DND-41 (cell line): ENCODE data around the gene C1QL2.

Source experiments
- ATAC-seq: fragments of 200-7000 bp; cut with Tn5 transposase; 3 replicates; pipeline ENCODE4 v1.9.1; 2021; ENCODE audit warnings: low read depth; ENCODE audit not compliant: insufficient read depth
- DNase-seq: peaks from one replicate; pipeline ENCODE4 v3.0.0-alpha.2; 2020
- H2AFZ ChIP-seq: 2 replicates; pipeline ENCODE4 v1.6.0; 2012; ENCODE audit warnings: low read depth, low read length
- H3K27ac ChIP-seq: 2 replicates; pipeline ENCODE4 v1.5.1; 2012; ENCODE audit warnings: low read length, inconsistent platforms
- H3K27me3 ChIP-seq: fragments of 200-600 bp; sonication (generic); 2 replicates; pipeline ENCODE4 v1.6.0; 2012; ENCODE audit warnings: low read length, mild to moderate bottlenecking, inconsistent platforms; ENCODE audit not compliant: insufficient read depth, poor library complexity
- H3K36me3 ChIP-seq: 2 replicates; pipeline ENCODE4 v1.5.1; 2012; ENCODE audit warnings: low read length, inconsistent platforms; ENCODE audit not compliant: insufficient read depth
- H3K4me1 ChIP-seq: 2 replicates; pipeline ENCODE4 v1.5.1; 2012; ENCODE audit warnings: mild to moderate bottlenecking, low read length; ENCODE audit not compliant: insufficient read depth
- H3K4me2 ChIP-seq: 2 replicates; pipeline ENCODE4 v1.6.0; 2012; ENCODE audit warnings: mild to moderate bottlenecking, moderate library complexity, low read length, inconsistent platforms; ENCODE audit not compliant: insufficient read depth
- H3K4me3 ChIP-seq, 2 experiments: fragments of 200-600 bp in 1 of 2; shearing (Covaris generic) in 1 of 2; 2 replicates each; pipeline ENCODE4 v1.5.1; 2012 to 2016; ENCODE audit warnings: inconsistent platforms in 2 of 2, low read length in 2 of 2, mild to moderate bottlenecking in 2 of 2, low read depth in 1 of 2, moderate library complexity in 1 of 2
- H3K79me2 ChIP-seq: 2 replicates; pipeline ENCODE4 v1.6.0; 2012; ENCODE audit warnings: low read length, inconsistent platforms; ENCODE audit not compliant: insufficient read depth
- H3K9ac ChIP-seq: 2 replicates; pipeline ENCODE4 v1.6.0; 2012; ENCODE audit warnings: low read depth, mild to moderate bottlenecking, inconsistent platforms, low read length, moderate library complexity
- H3K9me3 ChIP-seq: 2 replicates; pipeline ENCODE4 v1.5.1; 2012; ENCODE audit warnings: low read length, moderate library complexity, mild to moderate bottlenecking, inconsistent platforms; ENCODE audit not compliant: insufficient read depth, severe bottlenecking
- H4K20me1 ChIP-seq: 2 replicates; pipeline ENCODE4 v1.6.0; 2012; ENCODE audit warnings: low read length; ENCODE audit not compliant: insufficient read depth
- EZH2 ChIP-seq: IDR thresholded peaks from 3 replicates; pipeline ENCODE4 v1.6.1; 2012; ENCODE audit warnings: borderline replicate concordance, low read depth, mild to moderate bottlenecking, moderate library complexity, low read length, inconsistent platforms; ENCODE audit not compliant: severe bottlenecking
- TF ChIP-seq, protein P1 (sequence below): IDR thresholded peaks from 2 replicates; pipeline ENCODE4 v1.5.1; 2012; ENCODE audit warnings: borderline replicate concordance, low read length, moderate library complexity, mild to moderate bottlenecking; ENCODE audit not compliant: poor library complexity, severe bottlenecking; ENCODE audit errors: extremely low read depth

The C1QL2 gene

DNA sequence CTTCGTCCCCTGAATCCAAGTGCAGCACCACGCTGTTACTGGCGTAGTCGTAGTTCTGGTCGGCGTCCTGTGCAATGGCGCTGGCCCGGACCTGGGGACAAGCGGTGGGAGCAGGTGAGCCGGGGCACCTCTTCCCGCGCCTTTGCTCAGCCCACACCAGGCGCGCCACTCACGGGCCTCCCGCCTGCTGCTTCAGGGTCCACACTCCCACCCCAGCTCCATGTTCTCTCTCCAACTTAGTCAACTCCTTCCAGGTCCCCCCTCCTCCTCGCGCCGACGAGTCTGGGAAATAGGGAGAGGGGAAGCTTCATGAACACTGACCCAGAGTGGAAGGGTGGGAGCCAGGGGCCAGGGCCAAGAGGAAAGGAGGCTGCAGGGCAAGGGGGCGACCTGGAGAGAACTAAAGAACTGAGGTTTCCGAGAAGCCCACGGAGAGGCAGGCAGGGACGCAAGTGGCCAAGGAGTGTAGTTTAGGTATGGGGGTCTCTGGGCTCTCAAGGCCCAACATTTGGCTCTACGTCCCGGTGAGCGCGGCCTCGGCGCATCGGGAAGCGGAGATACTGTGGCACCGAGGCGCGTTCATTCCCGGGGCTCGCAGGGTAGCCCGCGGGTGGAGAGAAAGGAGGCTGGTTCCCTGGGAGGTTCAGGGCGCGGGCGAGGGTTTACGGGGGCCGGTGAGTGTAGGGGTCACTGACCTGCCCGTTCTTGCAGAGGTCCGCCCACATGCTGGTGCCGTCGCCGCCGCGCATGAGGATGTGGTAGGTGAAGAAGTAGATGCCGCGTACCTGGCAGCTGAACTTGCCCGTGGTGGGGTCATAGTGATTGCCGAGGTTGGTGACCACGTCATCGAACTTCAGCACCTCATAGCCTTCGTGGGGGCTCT is 1.4 kb downstream of the C1QL2 start:
- Histone ChIP-seq H3K4me1 (no peaks in the 10 kb centered on the region), H3K4me3 (no peak overlapping the region), H3K9me3 (no peaks in the 10 kb centered on the region), H3K36me3 (no peaks in the 10 kb centered on the region), H3K4me2 (no peak overlapping the region), H4K20me1 (no peaks in the 10 kb centered on the region), H3K79me2 (no peaks in the 10 kb centered on the region), H3K9ac (no peak overlapping the region), H3K27ac (no peak overlapping the region), H3K27me3 (peaks cover 3% of the 10 kb centered on the region), H2AFZ (no peak overlapping the region)
- ATAC-seq = no peak
- TF ChIP-seq EZH2 = no peak
- TF ChIP-seq, protein P1, sequence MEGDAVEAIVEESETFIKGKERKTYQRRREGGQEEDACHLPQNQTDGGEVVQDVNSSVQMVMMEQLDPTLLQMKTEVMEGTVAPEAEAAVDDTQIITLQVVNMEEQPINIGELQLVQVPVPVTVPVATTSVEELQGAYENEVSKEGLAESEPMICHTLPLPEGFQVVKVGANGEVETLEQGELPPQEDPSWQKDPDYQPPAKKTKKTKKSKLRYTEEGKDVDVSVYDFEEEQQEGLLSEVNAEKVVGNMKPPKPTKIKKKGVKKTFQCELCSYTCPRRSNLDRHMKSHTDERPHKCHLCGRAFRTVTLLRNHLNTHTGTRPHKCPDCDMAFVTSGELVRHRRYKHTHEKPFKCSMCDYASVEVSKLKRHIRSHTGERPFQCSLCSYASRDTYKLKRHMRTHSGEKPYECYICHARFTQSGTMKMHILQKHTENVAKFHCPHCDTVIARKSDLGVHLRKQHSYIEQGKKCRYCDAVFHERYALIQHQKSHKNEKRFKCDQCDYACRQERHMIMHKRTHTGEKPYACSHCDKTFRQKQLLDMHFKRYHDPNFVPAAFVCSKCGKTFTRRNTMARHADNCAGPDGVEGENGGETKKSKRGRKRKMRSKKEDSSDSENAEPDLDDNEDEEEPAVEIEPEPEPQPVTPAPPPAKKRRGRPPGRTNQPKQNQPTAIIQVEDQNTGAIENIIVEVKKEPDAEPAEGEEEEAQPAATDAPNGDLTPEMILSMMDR = no peak
- DNase-seq = no peak

DNA sequence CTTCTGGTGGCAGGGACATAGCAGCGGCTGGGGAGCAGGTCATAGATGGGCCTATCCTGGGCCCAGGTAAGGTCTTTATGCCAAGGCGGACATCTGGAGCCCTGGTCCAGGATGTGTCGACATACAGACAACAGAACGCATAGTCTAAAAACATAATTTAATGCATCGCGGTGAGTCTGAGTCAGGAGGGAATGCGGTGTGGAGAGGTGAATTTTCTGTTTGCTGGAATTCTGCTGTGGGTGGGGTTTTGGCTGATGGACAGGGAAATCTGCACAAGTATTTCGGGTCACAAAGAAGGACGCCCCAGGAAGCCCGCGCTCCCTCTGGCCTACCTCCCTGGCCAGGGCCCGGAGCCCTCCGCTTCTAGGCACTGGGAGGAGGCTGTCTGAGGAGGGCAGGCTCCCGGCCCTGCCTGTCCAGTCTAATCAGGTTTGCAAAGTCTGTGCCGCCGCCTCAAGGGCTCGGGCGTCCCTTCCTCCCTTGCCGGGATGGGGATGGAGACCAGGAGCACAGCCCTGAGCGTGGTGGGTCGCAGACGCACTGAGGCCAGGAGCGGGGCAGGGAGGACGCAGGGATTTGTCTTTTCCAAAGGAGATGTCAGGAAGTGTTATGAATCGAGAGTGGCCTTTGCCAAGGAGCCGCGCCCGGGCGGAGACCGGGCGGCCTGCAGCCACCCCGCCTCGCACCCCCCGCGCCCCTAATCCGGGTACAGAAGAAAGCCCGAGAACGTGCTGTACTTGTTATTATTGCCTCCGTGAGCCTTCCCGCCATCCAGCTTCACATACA is 2.3 kb downstream of the C1QL2 start:
- H3K4me1 ChIP-seq = no peaks in the 10 kb centered on the region
- H2AFZ ChIP-seq = no peak overlapping the region
- H3K79me2 ChIP-seq = no peaks in the 10 kb centered on the region
- no peak for ATAC-seq
- H3K4me2 ChIP-seq = no peak overlapping the region
- DNase-seq = no peak
- no peak overlapping the region for H3K9ac ChIP-seq
- no peaks in the 10 kb centered on the region for H3K9me3 ChIP-seq
- no peak overlapping the region for H3K27ac ChIP-seq
- no peak for TF ChIP-seq EZH2
- TF ChIP-seq, protein P1 = no peak
- H3K36me3 ChIP-seq = no peaks in the 10 kb centered on the region
- peaks cover 6% of the 10 kb centered on the region for H3K27me3 ChIP-seq
- H4K20me1 ChIP-seq = no peaks in the 10 kb centered on the region
- H3K4me3 ChIP-seq = no peak overlapping the region

- no peak for ATAC-seq
- Histone ChIP-seq H3K27me3 (peaks cover 6% of the 10 kb centered on the region), H4K20me1 (no peaks in the 10 kb centered on the region), H3K27ac (no peak overlapping the region), H3K4me2 (no peak overlapping the region), H3K79me2 (no peaks in the 10 kb centered on the region), H3K4me1 (no peaks in the 10 kb centered on the region), H3K36me3 (no peaks in the 10 kb centered on the region), H2AFZ (no peak overlapping the region), H3K9ac (no peak overlapping the region), H3K4me3 (no peak overlapping the region), H3K9me3 (no peaks in the 10 kb centered on the region)
- TF ChIP-seq EZH2 = no peak
- TF ChIP-seq, protein P1 = no peak
- DNase-seq = no peak
Measured at GRCh38 chr2:119155633-119156032, 2.9 kb downstream of the C1QL2 start.
